RCC 7860 (cell line): Measurements from ENCODE around the gene PDGFA.

Experiments
- DNase-seq: peaks from one replicate; pipeline ENCODE4 v3.0.0-alpha.2; 2015; ENCODE audit warnings: low spot score
- FAIRE-seq: peaks from 2 replicates; lab custom pipeline; 2012; peaks lifted over from hg19 to GRCh38; lab: Jason Lieb, UNC

Gene PDGFA

GRCh38 chr7:464454-465401 is 54.9 kb downstream of the PDGFA start:
- DNase-seq (no peak), FAIRE-seq (no peak)

GRCh38 chr7:463817-464453 is 55.7 kb downstream of the PDGFA start:
- FAIRE-seq: no peak
- DNase-seq: no peak

- FAIRE-seq: no peak
- DNase-seq: no peak
These were observed 56.3 kb downstream of the PDGFA start for GRCh38 chr7:463362-463781.

DNA sequence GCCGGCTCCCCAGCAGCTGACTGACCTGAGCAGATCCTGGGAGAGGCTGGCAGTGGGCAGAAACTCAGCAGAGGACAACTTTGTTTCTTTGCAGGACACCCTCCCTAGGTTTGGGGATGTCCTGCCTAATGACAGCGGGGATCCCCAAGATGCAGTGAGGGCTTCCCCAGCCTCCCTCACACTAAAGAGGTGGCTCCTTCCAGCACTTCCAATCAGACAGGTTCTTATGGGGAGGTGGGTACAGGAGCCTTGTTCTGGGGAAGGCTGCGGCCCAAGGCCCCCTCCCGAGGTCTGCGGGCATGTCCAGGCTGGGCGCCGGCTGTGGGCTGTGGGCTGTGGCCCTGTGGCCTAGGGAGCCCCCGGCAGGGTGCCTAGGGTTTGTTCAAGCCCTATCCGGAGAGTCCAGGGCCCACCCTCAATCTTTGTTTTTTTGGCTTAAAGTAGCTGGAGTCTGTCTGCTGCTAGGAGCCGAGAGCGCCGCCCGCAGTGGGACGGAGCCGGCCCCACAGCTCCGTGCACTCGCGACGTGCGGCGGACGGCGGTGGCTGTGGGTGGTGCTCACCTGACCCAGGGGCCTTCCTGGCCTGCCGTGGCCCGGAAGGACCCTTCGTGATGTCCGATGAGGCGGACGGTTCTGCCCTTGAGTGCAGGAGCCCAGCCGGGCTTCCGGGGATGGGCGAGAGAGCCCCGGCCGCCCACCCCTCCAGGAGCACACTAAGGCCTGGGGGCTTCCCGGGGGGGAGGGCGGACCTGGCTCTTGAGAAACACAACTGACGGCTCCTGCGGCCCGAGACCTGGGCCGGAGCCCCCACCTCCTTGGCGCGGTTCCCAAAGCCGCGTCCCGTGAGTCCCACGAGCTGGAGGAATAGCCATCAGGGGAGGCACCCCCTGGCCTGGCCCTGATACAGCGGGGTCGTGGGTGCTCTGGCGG is 57.2 kb downstream of the PDGFA start:
- FAIRE-seq (no peak), DNase-seq (no peak)

GRCh38 chr7:461453-462172 is 58.0 kb downstream of the PDGFA start:
- FAIRE-seq (no peak), DNase-seq (no peak)

- DNase-seq (no peak), FAIRE-seq (no peak)
These were observed 58.6 kb downstream of the PDGFA start for GRCh38 chr7:461117-461452.

GRCh38 chr7:460374-461116 is 59.1 kb downstream of the PDGFA start:
- DNase-seq: no peak
- FAIRE-seq: no peak

GRCh38 chr7:459584-460373 is 59.9 kb downstream of the PDGFA start:
- DNase-seq (no peak), FAIRE-seq (no peak)

DNA sequence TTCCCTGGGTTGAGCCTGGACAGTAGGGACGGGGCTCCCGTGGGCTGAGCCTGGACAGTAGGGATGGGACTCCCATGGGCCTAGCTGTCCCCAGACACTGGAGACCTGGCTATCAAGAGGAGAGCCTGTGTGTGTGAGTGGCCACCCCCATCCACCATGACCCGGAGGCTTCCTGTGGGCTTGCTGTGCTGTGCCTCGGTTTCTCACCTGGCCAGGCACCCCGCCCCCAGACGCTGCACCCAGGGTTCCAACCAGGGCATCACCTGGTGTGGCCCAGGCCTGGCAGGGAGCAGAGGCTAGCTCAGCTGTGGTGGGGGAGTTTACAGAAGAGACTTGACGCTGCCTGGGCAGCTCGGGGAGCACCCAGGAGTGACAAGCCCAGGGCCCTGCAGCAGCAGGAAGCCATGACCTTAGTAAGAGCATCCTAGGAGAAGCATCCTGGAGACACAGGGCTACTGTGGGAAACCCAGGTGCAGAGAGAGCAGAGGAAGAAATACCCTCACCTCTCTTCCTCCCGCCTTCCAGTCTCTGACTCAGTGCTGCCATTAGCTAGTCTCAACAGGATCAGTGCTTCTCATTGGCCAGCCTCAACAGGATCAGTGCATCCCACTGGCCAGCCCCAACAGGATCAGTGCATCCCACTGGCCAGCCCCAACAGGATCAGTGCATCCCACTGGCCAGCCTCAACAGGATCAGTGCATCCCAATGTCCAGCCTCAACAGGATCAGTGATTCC is 61.0 kb downstream of the PDGFA start:
- DNase-seq (no peak), FAIRE-seq (no peak)

GRCh38 chr7:457814-458510 is 61.7 kb downstream of the PDGFA start:
- DNase-seq: no peak
- FAIRE-seq: no peak

DNA sequence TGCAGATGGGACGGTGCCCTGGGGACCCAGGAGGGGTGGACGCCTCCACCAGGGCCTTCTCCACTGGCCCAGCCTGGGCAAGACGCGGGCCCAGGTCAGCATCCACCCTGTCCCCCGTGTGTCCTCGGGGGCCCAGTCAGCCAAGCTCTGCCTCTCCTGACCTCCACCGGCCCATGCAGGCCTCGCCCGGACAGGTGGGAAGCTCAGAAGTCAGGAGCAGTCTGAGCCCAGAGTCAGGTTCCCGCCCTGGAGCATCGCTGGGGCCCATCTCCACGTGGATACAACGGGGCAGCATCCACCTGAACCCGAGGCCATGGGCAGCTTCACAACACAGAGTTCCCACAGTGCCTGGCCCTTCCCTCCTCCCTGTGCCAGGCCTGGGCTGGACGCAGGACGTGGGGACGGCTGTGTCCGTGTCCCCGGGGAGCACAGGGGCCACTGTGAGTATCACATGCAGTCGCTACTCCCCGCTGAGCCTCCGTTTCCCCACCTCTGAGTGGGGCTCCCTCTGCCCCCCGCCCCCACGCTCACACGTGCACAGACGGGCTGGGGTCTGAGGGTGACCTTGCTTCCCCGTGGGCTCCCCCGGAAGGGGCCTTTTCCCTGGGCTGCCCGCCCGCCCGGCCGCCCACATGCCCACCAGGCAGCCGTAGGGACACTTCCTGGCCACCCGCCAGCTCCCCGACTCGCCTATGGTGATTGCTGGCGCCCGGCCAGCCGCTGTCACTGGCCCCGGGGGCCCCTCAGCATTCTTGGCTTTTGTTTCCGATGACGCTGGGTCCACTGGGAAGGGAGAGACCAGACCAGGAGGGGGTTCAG is 64.3 kb downstream of the PDGFA start:
- DNase-seq (no peak), FAIRE-seq (no peak)

GRCh38 chr7:454356-455109 is 65.1 kb downstream of the PDGFA start:
- DNase-seq (no peak), FAIRE-seq (no peak)

DNA sequence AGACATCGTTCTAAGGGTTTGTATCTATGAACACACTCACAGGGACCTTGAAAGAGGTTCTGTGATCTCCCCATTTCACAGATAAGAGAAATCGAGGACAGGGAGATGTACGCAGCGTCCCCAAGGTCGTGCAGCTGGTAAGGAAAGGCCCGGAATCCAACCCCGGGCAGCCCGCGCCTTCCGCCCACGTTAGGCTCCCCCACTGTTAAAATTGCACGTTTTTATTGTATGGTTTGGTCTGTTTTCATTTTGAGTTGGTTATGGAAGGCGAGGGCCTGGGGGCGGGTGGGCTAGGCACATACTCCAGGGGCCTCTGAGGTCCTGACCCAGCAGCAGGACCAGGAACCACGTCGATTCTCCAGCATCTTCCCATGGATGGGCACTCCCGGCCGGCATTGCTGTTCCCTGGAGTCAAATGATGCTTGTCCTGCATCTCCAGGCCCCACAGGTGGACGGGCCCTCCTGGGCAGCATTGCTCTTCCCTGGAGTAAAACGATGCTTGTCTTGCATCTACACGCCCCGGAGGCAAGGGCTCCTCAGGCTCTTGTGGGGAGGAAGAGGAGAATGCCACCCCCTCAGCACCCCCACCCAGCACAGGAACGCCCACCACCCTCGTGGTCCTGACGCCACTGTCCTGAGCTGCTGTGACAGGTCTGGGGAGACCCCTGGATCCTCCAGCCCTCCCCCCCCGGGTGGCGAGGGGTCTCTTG is 65.9 kb downstream of the PDGFA start:
- FAIRE-seq (no peak), DNase-seq (no peak)

- no peak for DNase-seq
- FAIRE-seq: no peak
These were observed 66.7 kb downstream of the PDGFA start for GRCh38 chr7:452791-453455.

DNA sequence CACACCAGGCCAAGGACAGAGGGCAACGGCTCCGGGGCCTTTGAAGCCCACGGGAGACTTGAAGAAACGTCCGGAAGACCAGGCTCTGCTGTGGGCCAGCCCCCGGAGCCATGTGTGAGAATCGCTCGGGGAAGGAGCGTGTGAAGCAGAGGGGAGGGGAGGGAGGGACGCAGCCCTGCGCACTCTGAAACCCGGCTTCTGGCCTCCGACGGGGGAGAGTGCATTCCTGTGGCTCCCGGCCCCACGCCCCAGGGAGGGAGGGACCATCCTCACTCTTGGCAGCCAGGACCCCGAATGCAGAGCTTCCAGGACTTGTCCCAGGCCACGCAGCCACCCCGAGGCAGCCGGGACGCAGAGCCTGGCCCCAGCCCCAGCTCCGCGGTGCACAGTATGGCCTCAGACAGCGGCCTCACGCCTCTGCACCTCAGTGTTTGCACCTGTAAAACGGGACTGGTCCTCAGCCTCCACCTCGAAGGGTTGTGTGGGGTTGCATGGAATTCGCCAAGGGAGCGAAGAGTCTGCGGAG is 67.4 kb downstream of the PDGFA start:
- FAIRE-seq (no peak), DNase-seq (no peak)
